ENCODE data around the gene PURB.
A peak's percentile ranks its signal among the peaks of the same experiment; 100 is the strongest.
"Not testable (repeated sequence)": the region's sequence is repeated elsewhere in the genome, so short reads cannot be mapped to it uniquely, and the experiment has no call there.

Gene PURB

GRCh38 chr7:44847920-44848634 is 37.3 kb downstream of the PURB start, which contains the start of gene H2AZ2:
H2AZ2 (minus strand) TSS chr7:44848087; CDS start chr7:44847971, 116 bp downstream.
- TF ChIP-seq SPI1 (IDR thresholded peaks at IDR 0.05; ENCODE audit: borderline replicate concordance, low read depth) (no peak), GABPA (IDR thresholded peaks at IDR 0.05; ENCODE audit: low read depth) (no peak), POLR2AphosphoS5 (IDR thresholded peaks at IDR 0.05; ENCODE audit: low read depth) (peak; percentile 89)
- TF ChIP-seq, protein P1, sequence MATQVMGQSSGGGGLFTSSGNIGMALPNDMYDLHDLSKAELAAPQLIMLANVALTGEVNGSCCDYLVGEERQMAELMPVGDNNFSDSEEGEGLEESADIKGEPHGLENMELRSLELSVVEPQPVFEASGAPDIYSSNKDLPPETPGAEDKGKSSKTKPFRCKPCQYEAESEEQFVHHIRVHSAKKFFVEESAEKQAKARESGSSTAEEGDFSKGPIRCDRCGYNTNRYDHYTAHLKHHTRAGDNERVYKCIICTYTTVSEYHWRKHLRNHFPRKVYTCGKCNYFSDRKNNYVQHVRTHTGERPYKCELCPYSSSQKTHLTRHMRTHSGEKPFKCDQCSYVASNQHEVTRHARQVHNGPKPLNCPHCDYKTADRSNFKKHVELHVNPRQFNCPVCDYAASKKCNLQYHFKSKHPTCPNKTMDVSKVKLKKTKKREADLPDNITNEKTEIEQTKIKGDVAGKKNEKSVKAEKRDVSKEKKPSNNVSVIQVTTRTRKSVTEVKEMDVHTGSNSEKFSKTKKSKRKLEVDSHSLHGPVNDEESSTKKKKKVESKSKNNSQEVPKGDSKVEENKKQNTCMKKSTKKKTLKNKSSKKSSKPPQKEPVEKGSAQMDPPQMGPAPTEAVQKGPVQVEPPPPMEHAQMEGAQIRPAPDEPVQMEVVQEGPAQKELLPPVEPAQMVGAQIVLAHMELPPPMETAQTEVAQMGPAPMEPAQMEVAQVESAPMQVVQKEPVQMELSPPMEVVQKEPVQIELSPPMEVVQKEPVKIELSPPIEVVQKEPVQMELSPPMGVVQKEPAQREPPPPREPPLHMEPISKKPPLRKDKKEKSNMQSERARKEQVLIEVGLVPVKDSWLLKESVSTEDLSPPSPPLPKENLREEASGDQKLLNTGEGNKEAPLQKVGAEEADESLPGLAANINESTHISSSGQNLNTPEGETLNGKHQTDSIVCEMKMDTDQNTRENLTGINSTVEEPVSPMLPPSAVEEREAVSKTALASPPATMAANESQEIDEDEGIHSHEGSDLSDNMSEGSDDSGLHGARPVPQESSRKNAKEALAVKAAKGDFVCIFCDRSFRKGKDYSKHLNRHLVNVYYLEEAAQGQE (IDR thresholded peaks at IDR 0.05; ENCODE audit: insufficient replicate concordance, low read depth): peak; percentile 38
- TF ChIP-seq, protein P2, sequence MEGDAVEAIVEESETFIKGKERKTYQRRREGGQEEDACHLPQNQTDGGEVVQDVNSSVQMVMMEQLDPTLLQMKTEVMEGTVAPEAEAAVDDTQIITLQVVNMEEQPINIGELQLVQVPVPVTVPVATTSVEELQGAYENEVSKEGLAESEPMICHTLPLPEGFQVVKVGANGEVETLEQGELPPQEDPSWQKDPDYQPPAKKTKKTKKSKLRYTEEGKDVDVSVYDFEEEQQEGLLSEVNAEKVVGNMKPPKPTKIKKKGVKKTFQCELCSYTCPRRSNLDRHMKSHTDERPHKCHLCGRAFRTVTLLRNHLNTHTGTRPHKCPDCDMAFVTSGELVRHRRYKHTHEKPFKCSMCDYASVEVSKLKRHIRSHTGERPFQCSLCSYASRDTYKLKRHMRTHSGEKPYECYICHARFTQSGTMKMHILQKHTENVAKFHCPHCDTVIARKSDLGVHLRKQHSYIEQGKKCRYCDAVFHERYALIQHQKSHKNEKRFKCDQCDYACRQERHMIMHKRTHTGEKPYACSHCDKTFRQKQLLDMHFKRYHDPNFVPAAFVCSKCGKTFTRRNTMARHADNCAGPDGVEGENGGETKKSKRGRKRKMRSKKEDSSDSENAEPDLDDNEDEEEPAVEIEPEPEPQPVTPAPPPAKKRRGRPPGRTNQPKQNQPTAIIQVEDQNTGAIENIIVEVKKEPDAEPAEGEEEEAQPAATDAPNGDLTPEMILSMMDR (IDR thresholded peaks at IDR 0.05; ENCODE audit: insufficient read depth, low read length): no peak
- peak within 1 kb of the TSS; percentile 98 for H3K27ac ChIP-seq (replicated peaks)

DNA sequence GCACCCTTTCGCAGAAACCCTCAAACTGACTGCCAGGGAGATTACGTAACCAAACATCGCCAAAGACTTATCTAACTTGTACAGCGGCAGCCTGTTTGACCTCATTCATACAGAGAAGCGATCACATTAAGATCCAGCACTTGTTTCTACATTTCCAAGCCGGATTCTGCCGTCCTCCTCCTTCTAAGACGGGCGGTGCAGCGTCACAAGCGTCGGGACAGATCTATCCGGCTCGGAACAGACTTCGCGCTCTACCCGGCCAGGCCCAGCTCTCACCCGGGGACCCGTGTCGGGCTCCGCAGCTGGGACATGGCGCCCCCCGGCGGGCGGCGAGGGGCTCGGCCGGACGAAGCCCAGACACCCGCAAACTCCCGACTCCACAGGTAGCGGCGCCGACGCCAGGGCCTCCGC is 37.8 kb downstream of the PURB start:
- DNase-seq (ENCODE audit: low read depth in 1 of 2, low spot score in 1 of 2): peak in 1 of 2 experiments; percentile 87
- H3K4me3 ChIP-seq (replicated peaks; ENCODE audit: insufficient read depth, low read length): peak overlapping the region; percentile 43
- H3K27ac ChIP-seq (replicated peaks): peak overlapping the region; percentile 85
- TF ChIP-seq, protein P2 (IDR thresholded peaks at IDR 0.05; ENCODE audit: insufficient read depth, low read length): peak; percentile 56
- TF ChIP-seq SPI1 (IDR thresholded peaks at IDR 0.05; ENCODE audit: borderline replicate concordance, low read depth): no peak
- TF ChIP-seq, protein P1 (IDR thresholded peaks at IDR 0.05; ENCODE audit: insufficient replicate concordance, low read depth): no peak
- TF ChIP-seq POLR2AphosphoS5 (IDR thresholded peaks at IDR 0.05; ENCODE audit: low read depth): 0 out of 2 replicates have a peak, but pooled peaks have one; percentile 19
- no peak for TF ChIP-seq GABPA (IDR thresholded peaks at IDR 0.05; ENCODE audit: low read depth)
- H3K27me3 ChIP-seq (ENCODE audit: insufficient read depth, poor library complexity, severe bottlenecking): no peaks in the 10 kb centered on the region

More at GRCh38 chr7:44847920-44848634, 37.3 kb downstream of the PURB start, which contains the start of gene H2AZ2:
- Histone ChIP-seq H3K4me3 (replicated peaks; ENCODE audit: insufficient read depth, low read length) (peak within 1 kb of the TSS; percentile 44), H3K27me3 (ENCODE audit: insufficient read depth, poor library complexity, severe bottlenecking) (no peaks in the 10 kb centered on the region)
- DNase-seq (ENCODE audit: low read depth in 1 of 2, low spot score in 1 of 2): peak; percentile 99 to 100

- Histone ChIP-seq H3K27me3 (ENCODE audit: insufficient read depth, poor library complexity, severe bottlenecking) (no peaks in the 10 kb centered on the region), H3K27ac (replicated peaks) (peak overlapping the region; percentile 85), H3K4me3 (replicated peaks; ENCODE audit: insufficient read depth, low read length) (peak overlapping the region; percentile 43)
- TF ChIP-seq, protein P1 (IDR thresholded peaks at IDR 0.05; ENCODE audit: insufficient replicate concordance, low read depth): no peak
- TF ChIP-seq POLR2AphosphoS5 (IDR thresholded peaks at IDR 0.05; ENCODE audit: low read depth) (no peak), SPI1 (IDR thresholded peaks at IDR 0.05; ENCODE audit: borderline replicate concordance, low read depth) (no peak), GABPA (IDR thresholded peaks at IDR 0.05; ENCODE audit: low read depth) (no peak)
- TF ChIP-seq, protein P2 (IDR thresholded peaks at IDR 0.05; ENCODE audit: insufficient read depth, low read length): no peak
- DNase-seq (ENCODE audit: low read depth in 1 of 2, low spot score in 1 of 2): no peak
Observed at GRCh38 chr7:44846816-44847508, 38.4 kb downstream of the PURB start.

GRCh38 chr7:44846390-44846789 is 38.9 kb downstream of the PURB start:
- Histone ChIP-seq H3K4me3 (replicated peaks; ENCODE audit: insufficient read depth, low read length) (peak overlapping the region; percentile 43), H3K27ac (replicated peaks) (peak overlapping the region; percentile 85)
- not testable (repeated sequence) for H3K27me3 ChIP-seq (ENCODE audit: insufficient read depth, poor library complexity, severe bottlenecking); DNase-seq (ENCODE audit: low read depth in 1 of 2, low spot score in 1 of 2)

All from HL-60 (cell line).